A549 treated with AZD2906 at 1 μM for 4 hours (cell line): ENCODE data around the gene MSX1. TPM values are rescaled to one million over a fixed set of nuclear protein-coding genes. Genes with fewer than 3 reads are reported as not detected.

ENCODE experiments used
- total RNA-seq: library from RNA; stranded (reverse); fragments of 200-300 nt; extraction: Qiagen RNA extraction; gene quantifications from 5 replicates; pipeline ENCODE4 v1.2.3, GENCODE V29; 2022

MSX1 gene
- 5.9 to 10.1 TPM (median 9.0 TPM) in 5 replicates for total RNA-seq

DNA sequence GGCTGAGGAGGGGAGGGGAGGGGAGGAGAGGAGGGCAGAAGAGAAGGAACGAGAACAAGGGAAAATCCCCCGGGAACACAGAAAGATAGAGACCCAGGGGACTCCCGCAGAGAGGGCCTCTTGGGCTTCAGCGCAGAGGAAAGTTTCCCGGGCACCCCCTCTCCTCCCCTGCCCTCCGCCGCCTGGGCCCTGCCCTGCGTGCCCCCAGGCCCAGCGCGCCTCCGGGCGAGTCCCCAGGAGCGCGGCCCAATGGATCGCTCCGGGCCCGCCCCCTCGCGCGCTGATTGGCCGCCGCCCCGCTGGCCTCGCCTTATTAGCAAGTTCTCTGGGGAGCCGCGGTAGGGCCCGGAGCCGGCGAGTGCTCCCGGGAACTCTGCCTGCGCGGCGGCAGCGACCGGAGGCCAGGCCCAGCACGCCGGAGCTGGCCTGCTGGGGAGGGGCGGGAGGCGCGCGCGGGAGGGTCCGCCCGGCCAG, at the start of gene MSX1:
Gene MSX1, plus strand, starts transcription at position 341 of the 474 bp plus-strand sequence. CDS start 235 bp downstream, outside the sequence.

Other genes starting within 250 kb of the MSX1 start
- not detected in 5 replicates for gene CYTL1, start 159.8 kb downstream of the MSX1 start, total RNA-seq
- 14.7 to 17.4 TPM (median 16.0 TPM) in 5 replicates for gene STK32B, start 191.8 kb downstream of the MSX1 start, total RNA-seq